ENCODE results near the gene CASK. TPM values are rescaled to one million over a fixed set of nuclear protein-coding genes. Genes with fewer than 3 reads are reported as not detected.

Gene CASK
- polyA plus RNA-seq, 5 donors, result 27.9 to 61.7 (median 50.8) TPM

- no peak for DNase-seq
Measured at GRCh38 chrX:41919870-41920269, 3.5 kb downstream of the CASK start.

- no peak for DNase-seq
Measured at GRCh38 chrX:41917517-41917916, 5.8 kb downstream of the CASK start.

DNA sequence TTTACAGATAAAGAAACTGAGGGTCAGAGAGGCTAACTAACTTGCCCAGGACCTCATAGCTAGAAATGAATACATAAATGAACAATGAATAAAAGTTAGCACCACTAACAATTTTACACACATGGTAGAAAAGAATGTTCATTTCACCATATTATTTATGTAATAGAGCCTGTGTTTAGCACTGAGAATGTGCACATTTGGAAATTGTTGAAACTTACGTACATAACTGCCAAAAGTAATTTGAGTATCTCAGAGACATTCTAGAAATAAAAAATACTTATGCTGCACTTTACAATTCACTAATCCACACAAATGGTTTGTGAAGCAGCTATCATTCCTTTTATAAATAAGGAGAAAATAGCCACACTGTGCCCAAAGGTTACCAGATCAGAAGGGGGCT is 9.9 kb downstream of the CASK start:
- DNase-seq, result no peak

DNA sequence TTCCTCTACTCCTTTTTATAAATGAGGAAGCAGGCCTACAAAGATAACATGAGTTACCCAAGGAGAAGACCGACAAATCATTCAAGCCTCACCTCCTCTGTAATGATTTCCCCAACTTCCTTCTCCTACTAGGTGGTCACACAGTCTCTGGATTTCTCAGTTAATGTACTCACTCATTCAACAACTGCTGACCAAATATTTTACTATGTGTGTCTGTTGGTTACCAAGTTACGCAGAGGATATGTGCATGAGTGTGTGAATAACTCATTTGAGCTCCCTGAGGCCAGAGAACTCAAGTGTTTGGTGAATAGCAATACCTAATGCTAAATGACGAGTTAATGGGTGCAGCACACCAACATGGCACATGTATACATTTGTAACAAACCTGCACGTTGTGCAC is 10.4 kb downstream of the CASK start:
- DNase-seq, result no peak

DNA sequence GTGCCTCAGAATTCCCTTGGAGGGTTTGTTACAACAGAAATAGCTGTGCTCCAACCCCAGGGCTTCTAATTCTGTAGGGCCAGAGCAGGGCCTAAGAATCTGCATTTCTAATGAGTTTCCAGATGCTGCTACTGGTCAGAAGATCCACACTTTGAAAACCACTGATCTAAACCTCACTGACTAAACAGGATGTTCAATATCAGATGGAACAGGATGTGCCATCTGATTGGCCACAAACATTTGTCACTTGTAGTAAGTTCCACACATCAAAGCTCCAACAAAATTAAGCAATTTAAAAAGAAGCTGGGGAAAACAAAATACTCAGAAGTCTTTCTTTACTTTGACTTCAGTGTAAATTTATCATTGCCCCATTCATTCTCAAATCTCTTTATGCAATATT is 14.3 kb downstream of the CASK start:
- no peak for DNase-seq

GRCh38 chrX:41906515-41907187 is 16.7 kb downstream of the CASK start:
- no peak for DNase-seq

- no peak for DNase-seq
Measured at GRCh38 chrX:41903544-41903943, 19.8 kb downstream of the CASK start.

DNA sequence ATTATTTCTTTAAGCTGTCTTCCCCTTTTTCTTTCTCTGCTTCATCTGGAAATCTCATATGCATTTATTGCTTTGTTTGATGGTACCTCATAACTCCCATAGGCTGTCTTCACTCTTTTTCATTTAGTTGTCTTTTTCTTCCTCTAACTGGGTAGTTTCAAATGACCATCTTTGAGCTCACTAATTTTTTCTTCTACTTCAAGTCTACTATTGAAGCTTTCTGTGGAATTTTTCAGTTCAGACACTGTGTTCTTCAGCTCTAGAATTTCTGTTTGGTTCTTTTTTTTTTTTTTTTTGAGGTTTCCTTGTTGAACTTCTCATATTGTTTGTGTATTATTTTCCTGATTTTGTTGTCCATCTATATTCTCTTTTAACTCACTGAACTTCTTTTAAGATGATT is 23.0 kb downstream of the CASK start:
- no peak for DNase-seq

DNA sequence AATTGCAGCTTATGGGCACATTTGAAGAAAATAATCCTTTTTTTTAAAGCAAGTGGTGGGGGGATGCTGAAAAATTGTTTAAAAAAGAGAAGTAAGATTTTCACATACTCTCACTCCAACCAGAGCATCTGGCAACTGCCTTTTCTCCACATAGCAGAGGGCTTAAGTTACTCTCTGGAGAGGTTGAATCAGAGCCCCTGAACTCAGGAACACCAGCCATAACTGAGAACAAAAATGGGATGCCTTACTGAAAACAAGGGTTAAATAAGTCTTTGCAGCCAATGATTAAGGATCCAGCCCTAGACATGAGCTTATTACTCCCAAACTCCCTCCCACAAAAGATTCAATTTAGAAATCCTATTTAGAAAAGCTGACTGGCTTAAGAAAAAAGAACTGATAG is 27.5 kb downstream of the CASK start:
- DNase-seq, result no peak

DNA sequence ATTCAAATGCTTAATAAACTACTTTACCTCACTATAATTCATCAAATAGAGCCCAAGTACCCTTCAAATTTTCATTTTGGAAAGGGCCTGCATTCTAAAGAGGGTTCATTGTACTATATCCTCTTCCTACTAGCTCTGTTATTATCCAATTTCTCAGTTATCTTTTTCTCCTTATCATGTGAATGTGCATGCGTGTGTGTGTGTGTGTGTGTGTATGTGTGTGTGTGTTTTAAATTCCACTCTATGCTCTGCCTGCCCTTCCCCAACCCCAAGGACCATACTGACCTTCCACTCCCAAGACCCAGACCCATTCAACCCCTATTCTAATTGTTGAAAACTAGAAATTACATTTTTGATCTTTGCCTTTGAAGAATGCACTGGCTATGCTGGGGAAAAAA is 33.3 kb downstream of the CASK start:
- no peak for DNase-seq

DNA sequence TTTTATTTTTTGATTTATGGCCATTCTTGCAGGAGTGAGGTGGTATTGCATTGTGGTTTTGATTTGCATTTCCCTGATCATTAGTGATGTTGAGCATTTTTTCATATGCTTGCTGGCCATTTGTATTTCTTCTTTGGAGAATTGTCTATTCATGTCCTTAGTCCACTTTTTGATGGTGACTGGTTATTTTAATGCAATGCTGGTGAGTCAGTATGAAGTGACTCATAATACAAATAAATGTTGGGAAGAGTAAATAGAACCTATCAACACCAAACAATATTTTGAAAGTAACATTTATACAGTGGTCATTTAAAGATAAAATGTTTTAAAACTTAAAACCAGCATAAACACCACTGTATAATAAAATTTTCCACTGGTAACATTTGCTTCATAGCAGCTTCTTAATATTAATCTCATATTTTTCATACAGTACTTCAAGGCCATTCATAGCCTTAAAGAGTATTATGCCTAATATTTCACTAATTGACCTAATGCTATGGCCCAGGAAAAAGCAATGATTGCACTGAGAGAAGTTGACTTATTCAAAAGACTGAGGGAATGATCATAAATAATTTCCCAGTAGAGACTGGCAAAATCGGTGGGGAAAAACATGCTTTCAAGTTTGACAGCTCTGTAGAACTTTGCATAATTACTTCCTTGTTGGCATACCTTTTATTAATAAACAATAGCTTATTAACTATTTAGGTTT is 33.9 kb downstream of the CASK start:
- no peak for DNase-seq

GRCh38 chrX:41887691-41888090 is 35.7 kb downstream of the CASK start:
- DNase-seq, result no peak

DNA sequence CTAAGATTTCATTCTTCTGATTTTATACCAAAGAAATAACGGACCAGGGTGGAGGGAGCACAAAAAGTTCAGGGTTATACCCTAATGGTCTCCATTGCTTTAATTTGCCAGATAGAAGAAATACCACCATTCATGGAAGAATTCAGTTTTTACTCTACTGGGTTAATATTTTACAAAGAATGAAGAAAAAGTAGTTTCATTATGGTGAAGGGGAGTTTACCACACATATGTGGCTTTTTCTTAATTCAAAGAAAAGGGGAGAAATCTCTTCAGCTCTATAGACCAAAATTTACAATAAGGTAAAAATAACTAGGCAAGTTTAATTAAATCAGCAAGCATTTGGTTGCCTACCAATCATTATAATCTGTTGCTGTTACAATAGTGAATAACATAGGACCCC is 37.6 kb downstream of the CASK start:
- no peak for DNase-seq

GRCh38 chrX:41881166-41881565 is 42.2 kb downstream of the CASK start:
- DNase-seq, result no peak

- DNase-seq, result no peak
Measured at GRCh38 chrX:41877167-41877566, 46.2 kb downstream of the CASK start.

DNA sequence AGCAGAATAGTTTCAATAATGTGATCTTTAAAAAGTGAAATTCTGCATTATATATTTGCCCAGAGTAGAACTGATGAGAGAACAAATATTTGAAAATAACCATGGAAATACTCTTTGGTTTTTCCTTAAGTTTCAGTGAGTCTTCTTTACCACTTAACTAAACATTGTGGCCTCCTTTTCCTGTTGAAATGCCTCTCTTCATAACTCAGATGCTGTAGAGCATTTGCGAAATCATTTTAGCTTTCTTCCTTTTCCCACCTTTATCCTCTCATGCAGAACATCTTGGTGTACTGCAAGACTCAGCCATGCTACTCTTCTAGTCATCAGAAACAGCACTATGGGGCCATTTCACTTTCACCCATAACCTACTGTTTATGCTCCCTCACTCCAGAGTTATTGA is 48.2 kb downstream of the CASK start:
- DNase-seq, result no peak

DNA sequence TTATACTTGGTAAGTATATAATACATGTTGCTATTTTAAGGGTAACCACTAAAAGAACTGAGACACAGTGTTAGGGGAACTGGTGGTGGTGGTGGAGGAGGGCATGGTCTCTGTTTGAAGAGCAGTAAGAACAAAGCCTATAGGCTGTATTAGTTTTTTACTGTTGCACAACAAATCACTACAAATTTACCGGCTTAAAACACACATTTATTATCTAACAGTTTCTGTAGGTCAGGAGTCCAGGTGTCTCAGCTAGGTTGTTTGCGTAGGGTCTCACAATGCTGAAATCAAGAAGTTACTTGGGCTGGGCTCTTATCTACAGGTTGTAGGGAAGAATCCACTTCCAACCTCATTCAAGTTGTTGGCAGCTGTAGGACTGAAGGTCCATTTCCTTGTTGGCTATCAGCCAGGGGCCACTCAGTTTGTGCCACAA is 52.6 kb downstream of the CASK start:
- DNase-seq, result peak in 1 of 2 donors; percentile 10

DNA sequence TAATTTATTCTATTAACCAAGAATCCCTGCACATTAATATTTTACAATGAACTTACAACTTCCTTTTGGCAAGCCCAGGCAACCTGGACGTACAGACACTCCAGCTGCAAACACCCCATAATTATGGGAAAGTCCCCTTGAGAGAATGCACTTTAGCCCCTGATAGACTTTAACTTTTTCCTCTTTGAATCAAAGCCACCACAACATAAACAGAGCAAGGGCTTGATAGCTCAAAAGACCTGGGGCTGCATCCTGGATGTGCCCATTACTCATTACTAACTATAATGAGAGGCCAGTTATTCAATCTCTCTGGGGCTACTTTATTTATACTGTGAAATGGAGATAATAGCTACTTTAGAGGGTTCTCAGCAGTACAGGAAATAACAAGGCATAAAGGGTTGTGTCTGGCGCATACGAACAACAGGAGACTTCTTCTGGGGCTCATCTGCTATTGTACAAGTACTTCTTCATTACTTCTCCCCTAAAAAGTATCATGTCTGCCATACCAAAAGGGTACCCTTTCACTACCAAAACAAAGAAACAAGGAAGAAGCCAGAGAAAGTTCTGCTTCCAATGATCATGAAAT is 54.9 kb downstream of the CASK start:
- no peak for DNase-seq

GRCh38 chrX:41863343-41864203 is 59.8 kb downstream of the CASK start:
- DNase-seq, result no peak

GRCh38 chrX:41862562-41863184 is 60.7 kb downstream of the CASK start:
- peak; percentile 3 to 10 for DNase-seq

DNA sequence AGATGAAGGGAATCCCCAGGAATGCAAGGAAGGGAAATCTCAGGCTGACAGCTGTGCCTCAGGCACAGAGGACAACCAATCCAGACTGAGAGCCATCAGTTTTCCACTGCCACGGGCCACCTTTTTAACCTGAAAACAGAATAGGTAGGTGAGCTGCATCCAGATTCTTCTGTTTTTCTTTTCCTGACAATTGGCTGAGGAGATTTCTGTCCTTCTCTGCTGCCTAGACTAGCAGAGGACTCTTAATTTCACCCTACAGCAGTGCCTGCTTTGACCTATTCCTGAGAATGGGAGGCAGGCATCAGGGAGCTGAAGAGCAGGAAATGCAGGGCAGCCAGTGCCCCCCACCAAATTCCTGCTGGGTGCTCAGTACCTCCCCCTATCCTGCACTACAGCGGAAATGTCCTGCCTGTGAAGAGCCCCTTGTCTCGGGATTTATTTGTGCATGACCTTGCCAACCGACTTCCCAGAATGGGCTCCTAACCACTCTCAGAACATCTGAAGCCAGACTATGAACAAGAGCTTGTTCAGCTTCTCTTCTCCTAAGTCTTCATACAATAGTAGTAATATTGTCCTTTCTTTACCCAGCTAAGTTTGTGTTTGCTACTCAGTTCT is 65.1 kb downstream of the CASK start:
- no peak for DNase-seq

All from right lung (tissue), 5 donors.